Right cardiac atrium (tissue), 5 donors: Measurements from ENCODE around the gene GPHN. TPM values are rescaled to one million over a fixed set of nuclear protein-coding genes. Genes with fewer than 3 reads are reported as not detected.
"Not testable (repeated sequence)": the region's sequence is repeated elsewhere in the genome, so short reads cannot be mapped to it uniquely, and the experiment has no call there.

ENCODE experiments used
- ATAC-seq, 2 donors: fragments of 200-7000 bp; cut with Tn5 transposase; one replicate each; pipeline versions ENCODE4 v1.8.0 to v1.9.1; 2020; ENCODE audit warnings: moderate library complexity in 2 of 2, mild to moderate bottlenecking in 1 of 2
- DNase-seq, 3 donors: peaks; one replicate each; pipeline ENCODE4 v3.0.0-alpha.2; 2020
- H3K27ac ChIP-seq: one replicate; pipeline ENCODE4 v1.5.1; 2013; ENCODE audit warnings: mild to moderate bottlenecking, low read length, control low read depth, moderate library complexity
- H3K27me3 ChIP-seq: one replicate; pipeline ENCODE4 v1.6.1; 2013; ENCODE audit not compliant: control insufficient read depth, insufficient read depth
- H3K4me1 ChIP-seq: one replicate; pipeline ENCODE4 v1.6.1; 2013; ENCODE audit warnings: low read length; ENCODE audit not compliant: control insufficient read depth, insufficient read depth
- H3K4me3 ChIP-seq: one replicate; pipeline ENCODE4 v1.5.1; 2013; ENCODE audit warnings: low read length, control low read depth
- H3K9me3 ChIP-seq: one replicate; pipeline ENCODE4 v1.6.1; 2013; ENCODE audit warnings: low read length; ENCODE audit not compliant: control insufficient read depth
- WGBS: extraction: QIAGEN DNeasy Blood & Tissue Kit; methylation state at CpG from one replicate; pipeline ENCODE4 v1.1.7; 2013; 5-methylcytosine and 5-hydroxymethylcytosine counted together
- intact Hi-C, 4 donors: fragments of 100-400 bp; cut with DNase I; formaldehyde crosslinking; loops; one replicate each; pipeline versions ENCODE4 v1.11.0 to v1.14.0; 2022 to 2023
- polyA plus RNA-seq: library from polyadenylated mRNA; stranded (reverse); fragments of 200-250 nt; gene quantifications from one replicate; pipeline ENCODE4 v1.2.3, GENCODE V29; 2013
- total RNA-seq, 4 donors: library from RNA; stranded (reverse); fragmentation: NEBNext Ultra II Directional; extraction: Animal tissue kit (Norgen Biotek cat#: 25700); gene quantifications; one replicate each; pipeline ENCODE4 v1.2.1, GENCODE V29; 2021
- donor health status: healthy with polysubstance abuse.
- donor health status: DM: no; HTN: yes; CAD: no.
- donor health status: DM: no; HTN: no; CAD: no.
- donor health status: DM: no; HTN: yes; CAD: no; lungs with severe emphysema.
- donor health status: DM: yes; HTN: yes; CAD: no.

The GPHN gene
- total and polyA plus RNA-seq, 5 donors = 16.0 to 25.4 (median 23.0) TPM

DNA sequence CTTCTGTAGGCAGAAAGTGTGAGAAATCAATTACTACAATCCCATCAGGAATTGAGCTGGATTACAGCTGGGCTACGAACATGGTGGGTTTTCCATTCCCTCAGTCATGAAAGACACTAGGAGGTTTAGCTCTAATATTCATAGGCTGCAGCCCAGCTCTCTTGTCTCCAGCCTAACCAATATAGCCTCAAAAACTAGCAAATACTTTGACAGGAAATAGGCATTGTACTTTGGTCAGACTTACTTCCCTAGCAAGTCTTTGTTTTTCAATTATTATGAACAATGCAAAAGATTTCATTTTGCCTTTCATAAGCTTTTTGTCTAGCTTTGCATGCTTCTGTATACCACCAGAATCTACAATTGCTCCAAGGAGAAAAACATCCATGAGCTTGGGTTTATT, 296.2 kb downstream of the GPHN start:
- H3K27me3 ChIP-seq = no peaks in the 10 kb centered on the region
- DNase-seq (no peak), ATAC-seq (no peak)
- 63% methylated on average over 1 of the region's 1 CpG for WGBS
- no peaks in the 10 kb centered on the region for H3K9me3 ChIP-seq
- no peak overlapping the region for H3K4me3 ChIP-seq
- H3K4me1 ChIP-seq = no peaks in the 10 kb centered on the region
- H3K27ac ChIP-seq = no peak overlapping the region
- intact Hi-C loops = no loop called here

DNA sequence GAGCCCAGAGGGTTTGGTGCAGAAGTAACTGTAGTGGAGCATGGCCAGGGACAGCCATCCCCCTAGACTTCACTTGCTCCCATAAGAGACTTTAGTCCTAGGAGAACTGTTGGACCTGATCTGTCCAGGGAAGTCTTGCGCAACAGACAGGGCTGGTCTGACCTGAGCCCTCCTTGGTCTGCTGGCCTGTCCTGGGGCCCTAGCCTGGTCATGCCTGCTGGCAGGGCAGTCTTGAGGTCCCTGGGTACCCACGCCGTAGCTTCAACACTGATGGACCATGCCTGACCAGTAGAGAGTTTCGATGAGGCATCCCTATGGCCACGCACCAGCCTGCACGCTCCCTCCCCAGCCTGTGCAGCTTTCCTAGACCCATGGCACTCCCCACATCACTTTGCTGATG, 305.7 kb downstream of the GPHN start:
- Histone ChIP-seq H3K4me3 (no peak overlapping the region), H3K9me3 (no peaks in the 10 kb centered on the region), H3K27me3 (no peaks in the 10 kb centered on the region), H3K4me1 (no peaks in the 10 kb centered on the region), H3K27ac (no peak overlapping the region)
- DNase-seq (no peak), ATAC-seq (no peak)
- 90% methylated on average over 6 of the region's 6 CpGs for WGBS
- intact Hi-C loops = no loop called here

DNA sequence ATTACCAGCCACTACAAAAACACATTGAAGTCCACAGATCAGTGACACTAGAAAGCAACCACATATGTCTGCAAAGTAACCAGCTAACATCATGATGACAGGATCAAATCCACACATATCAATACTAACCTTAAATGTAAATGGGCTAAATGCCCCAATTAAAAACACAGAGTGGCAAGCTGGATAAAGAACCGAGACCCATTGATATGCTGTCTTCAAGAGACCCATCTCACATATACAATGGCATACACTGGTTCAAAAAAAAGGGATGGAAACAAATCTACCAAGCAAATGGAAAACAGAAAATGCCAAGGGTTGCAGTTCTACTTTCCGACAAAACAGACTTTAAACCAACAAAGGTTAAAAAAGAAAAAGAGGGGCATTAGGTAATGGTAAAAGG, 307.7 kb downstream of the GPHN start:
- over 99% methylated on average over 2 of the region's 2 CpGs for WGBS
- intact Hi-C loops = no loop called here
- Histone ChIP-seq H3K4me3 (no peak overlapping the region), H3K4me1 (no peaks in the 10 kb centered on the region), H3K27me3 (no peaks in the 10 kb centered on the region), H3K9me3 (no peaks in the 10 kb centered on the region), H3K27ac (no peak overlapping the region)
- ATAC-seq = no peak
- no peak for DNase-seq

DNA sequence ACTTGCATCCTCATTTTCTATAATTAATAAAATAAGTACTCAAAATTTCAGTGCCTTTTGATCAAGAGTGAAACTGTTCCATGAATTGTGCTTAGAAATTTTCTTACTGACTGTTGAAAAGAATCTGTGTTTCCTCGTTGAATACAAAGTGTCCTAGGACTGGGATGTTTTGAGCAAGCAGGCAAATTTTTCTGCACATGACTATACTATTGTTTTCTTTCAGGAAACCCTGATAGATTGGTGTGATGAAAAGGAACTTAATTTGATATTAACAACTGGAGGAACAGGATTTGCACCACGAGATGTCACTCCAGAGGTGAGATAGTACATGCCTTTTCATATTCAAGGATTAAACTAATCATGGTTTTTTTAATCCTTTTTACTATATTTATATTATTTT, 316.3 kb downstream of the GPHN start:
- H3K9me3 ChIP-seq = no peaks in the 10 kb centered on the region
- intact Hi-C loops = no loop called here
- no peaks in the 10 kb centered on the region for H3K4me1 ChIP-seq
- DNase-seq = no peak
- no peak overlapping the region for H3K27ac ChIP-seq
- no peaks in the 10 kb centered on the region for H3K27me3 ChIP-seq
- H3K4me3 ChIP-seq = no peak overlapping the region
- ATAC-seq = no peak
- WGBS = 56% methylated on average over 2 of the region's 2 CpGs

DNA sequence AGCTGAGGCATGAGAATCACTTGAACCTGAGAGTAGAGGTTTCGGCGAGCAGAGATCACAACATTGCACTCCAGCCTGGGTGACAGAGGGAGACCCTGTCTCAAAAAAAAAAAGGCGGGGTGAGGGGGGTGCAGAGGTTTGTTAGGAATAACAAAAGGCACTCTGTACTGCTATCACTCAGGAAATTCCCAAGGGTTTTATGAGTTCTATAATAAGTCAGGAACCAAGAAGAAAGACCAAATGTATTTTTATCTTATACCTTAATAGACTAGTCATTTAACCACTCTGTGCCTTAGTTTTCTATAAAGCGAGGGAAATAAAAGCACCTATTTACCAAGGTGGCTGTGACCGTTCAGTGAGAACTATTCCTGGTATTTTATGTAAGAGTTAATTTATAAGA, 319.2 kb downstream of the GPHN start:
- WGBS = 92% methylated on average over 5 of the region's 5 CpGs
- Histone ChIP-seq H3K4me1 (no peaks in the 10 kb centered on the region), H3K27ac (no peak overlapping the region), H3K9me3 (no peaks in the 10 kb centered on the region), H3K4me3 (no peak overlapping the region), H3K27me3 (no peaks in the 10 kb centered on the region)
- intact Hi-C loops = no loop called here
- ATAC-seq = no peak
- no peak for DNase-seq

DNA sequence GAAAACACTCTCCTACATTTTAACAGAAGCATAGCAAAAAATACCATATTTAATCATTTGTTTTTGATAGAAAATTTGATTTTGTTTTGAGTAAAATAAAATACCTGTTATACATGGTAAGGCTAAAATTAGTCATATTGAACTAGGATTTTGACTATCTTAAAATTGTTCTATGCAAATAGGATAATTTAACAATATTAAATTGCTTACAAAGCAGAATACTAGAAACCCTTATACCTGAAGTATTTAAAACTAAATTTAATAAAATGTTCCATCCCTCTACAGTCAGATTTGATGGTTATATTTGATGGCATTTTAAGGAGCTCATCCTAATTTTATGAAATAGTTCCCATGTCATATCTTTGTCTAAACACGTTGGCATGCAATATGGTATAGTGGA, 323.2 kb downstream of the GPHN start:
- ATAC-seq = no peak
- Histone ChIP-seq H3K27ac (no peak overlapping the region), H3K27me3 (no peaks in the 10 kb centered on the region), H3K4me1 (no peaks in the 10 kb centered on the region), H3K9me3 (no peaks in the 10 kb centered on the region), H3K4me3 (no peak overlapping the region)
- 92% methylated on average over 1 of the region's 1 CpG for WGBS
- intact Hi-C loops = no loop called here
- no peak for DNase-seq

DNA sequence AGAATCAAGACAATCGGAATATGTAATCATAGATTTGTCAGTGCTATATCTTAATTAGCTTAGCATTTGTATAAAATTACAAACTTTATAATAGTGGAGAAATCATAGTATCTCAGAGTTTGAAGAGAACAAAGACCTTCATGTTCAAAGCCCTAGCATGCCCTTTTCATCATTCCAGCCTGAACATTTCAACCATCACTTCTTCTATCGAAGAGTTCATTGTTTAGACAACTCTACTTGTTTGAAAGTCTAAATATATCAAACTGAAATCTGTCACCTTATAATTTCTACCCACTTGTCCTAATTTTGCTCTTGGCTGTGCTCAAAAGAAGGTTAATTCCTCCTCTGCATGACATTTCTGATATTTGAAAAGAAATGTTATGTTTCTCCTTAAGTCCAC, 325.9 kb downstream of the GPHN start:
- intact Hi-C loops = no loop called here
- DNase-seq (no peak), ATAC-seq (no peak)
- Histone ChIP-seq H3K27me3 (no peaks in the 10 kb centered on the region), H3K9me3 (no peaks in the 10 kb centered on the region), H3K4me3 (no peak overlapping the region), H3K4me1 (no peaks in the 10 kb centered on the region), H3K27ac (no peak overlapping the region)
- WGBS = 94% methylated on average over 2 of the region's 2 CpGs

DNA sequence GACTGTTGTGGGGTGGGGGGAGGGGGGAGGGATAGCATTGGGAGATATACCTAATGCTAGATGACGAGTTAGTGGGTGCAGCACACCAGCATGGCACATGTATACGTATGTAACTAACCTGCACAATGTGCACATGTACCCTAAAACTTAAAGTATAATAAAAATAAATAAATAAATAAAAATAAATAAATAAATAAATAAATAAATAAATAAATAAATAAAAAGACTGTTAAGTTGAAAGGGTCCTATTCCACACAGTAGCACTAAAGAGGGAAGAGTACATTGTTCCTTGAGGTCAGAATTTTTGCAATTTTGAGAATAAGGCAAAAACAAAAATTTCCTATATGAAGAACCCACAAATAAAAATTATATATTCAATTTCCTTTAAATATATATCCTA, 329.5 kb downstream of the GPHN start:
- H3K9me3 ChIP-seq, H3K4me1 ChIP-seq, H3K27me3 ChIP-seq, ATAC-seq, DNase-seq, intact Hi-C loops, H3K27ac ChIP-seq, H3K4me3 ChIP-seq: not testable (repeated sequence)
- 93% methylated on average over 1 of the region's 2 CpGs for WGBS

DNA sequence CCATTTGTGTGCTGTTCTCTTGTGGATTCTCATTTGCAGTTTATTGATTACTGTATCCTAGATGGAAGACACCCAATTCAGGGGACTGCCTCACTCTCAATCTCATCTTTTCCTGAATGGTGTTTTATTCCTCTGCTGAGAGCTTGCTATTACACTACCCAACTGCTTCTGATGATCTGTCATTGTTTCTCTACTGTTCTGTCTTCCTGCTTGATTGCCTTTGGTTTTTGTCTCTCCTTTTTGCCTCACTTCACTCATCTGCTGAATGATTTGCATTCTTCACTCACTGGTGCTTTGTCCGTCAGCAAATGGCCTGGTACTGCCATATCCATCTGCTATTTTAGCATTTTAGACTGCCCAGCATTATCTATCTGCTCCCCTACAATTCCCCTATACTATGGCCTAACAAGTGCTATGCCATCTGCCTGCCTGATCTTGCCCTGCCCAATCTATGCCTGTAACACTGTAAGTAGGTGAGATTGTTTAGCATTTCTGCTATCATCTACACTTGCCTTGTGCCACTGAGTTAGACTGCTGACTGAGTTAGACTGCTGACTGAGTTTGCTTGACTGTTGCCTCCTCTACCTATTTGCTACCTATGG, 335.1 kb downstream of the GPHN start:
- Histone ChIP-seq H3K4me1 (no peaks in the 10 kb centered on the region), H3K4me3 (no peak overlapping the region), H3K27ac (no peak overlapping the region), H3K9me3 (no peaks in the 10 kb centered on the region), H3K27me3 (no peaks in the 10 kb centered on the region)
- ATAC-seq (no peak), DNase-seq (no peak)
- 90% methylated on average over 1 of the region's 1 CpG for WGBS
- intact Hi-C loops = no loop called here

DNA sequence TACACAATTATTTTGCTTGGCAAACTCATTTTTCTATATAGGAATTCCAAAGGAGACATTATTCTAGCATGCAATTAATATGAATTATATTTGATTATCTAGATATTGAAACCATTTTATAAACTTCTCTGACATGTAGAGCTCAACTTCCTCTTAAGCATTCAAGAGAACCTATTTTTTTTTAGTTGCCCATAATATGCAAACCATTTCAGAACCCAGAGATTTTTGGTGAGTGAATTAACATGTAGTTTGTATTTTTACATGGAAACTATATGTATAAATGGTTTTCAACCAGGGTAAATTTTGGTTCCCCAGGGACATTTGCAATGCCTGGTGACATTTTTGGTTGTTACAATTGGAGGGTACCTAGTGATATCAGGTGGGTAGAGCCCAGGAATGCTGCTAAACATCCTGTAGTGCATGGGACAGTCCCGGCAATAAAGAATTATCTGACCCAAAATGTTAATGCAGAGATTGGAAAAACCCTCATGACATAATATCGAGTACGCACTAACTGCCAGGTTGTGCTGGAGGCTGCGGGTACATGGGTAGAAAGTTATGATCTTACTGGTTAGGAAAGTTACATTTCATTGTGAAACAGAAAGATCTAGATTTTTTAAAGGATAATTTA, 342.4 kb downstream of the GPHN start:
- no peaks in the 10 kb centered on the region for H3K27me3 ChIP-seq
- no peaks in the 10 kb centered on the region for H3K4me1 ChIP-seq
- H3K9me3 ChIP-seq = no peaks in the 10 kb centered on the region
- no peak overlapping the region for H3K4me3 ChIP-seq
- ATAC-seq = no peak
- WGBS = 95% methylated on average over 4 of the region's 4 CpGs
- intact Hi-C loops = no loop called here
- no peak overlapping the region for H3K27ac ChIP-seq
- DNase-seq = no peak

DNA sequence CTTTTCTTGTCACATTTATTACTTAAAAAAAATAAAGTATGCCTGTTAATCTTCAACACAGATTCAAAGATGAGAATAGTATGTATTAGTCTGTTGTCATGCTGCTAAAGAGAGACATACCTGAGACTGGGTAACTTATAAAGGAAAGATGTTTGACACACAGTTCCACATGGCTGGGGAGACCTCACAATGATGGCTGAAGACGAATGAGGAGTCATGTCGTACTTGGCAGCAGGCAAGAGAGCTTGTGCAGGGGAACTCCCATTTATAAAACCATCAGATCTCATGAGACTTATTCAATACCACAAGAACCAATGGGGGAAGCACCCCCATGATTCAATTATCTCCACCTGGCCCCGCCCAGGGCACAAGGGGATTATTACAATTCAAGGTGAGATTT, 345.4 kb downstream of the GPHN start:
- no peaks in the 10 kb centered on the region for H3K27me3 ChIP-seq
- no peak overlapping the region for H3K4me3 ChIP-seq
- intact Hi-C loops = no loop called here
- no peak for ATAC-seq
- no peak overlapping the region for H3K27ac ChIP-seq
- WGBS = 93% methylated on average over 3 of the region's 3 CpGs
- H3K9me3 ChIP-seq = no peaks in the 10 kb centered on the region
- no peaks in the 10 kb centered on the region for H3K4me1 ChIP-seq
- DNase-seq = no peak

DNA sequence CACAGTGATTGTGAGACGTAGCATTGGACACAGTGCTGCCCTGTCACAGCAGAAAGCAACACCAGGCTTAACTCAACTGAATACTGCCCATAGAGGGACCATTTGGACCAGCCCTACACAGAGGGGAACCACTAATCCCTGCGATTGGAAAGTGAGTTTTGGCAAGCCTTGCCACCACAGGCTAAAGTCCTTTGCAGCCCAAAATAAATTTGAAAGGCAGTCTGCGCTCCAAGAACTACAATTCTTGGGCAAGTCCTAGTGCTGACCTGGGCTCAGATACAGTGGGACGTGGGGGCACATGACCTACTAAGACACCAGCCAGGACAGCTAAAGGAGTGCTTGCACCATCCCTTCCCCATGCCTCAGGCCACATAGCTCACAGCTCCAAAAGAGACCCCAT, 349.9 kb downstream of the GPHN start:
- no peak overlapping the region for H3K4me3 ChIP-seq
- DNase-seq = no peak
- 95% methylated on average over 4 of the region's 4 CpGs for WGBS
- no peaks in the 10 kb centered on the region for H3K4me1 ChIP-seq
- intact Hi-C loops = no loop called here
- H3K27me3 ChIP-seq = no peaks in the 10 kb centered on the region
- ATAC-seq = no peak
- no peak overlapping the region for H3K27ac ChIP-seq
- H3K9me3 ChIP-seq = no peaks in the 10 kb centered on the region
